HepG2 (cell line): ENCODE results near the gene CLDN16. TPM values are rescaled to one million over a fixed set of nuclear protein-coding genes. Genes with fewer than 3 reads are reported as not detected.

Source experiments
- AHDC1 ChIP-seq: sonication (generic); formaldehyde crosslinking; IDR thresholded peaks from 2 replicates; pipeline ENCODE4 v1.5.1; 2020; ENCODE audit warnings: mild to moderate bottlenecking, missing genetic modification reagents, borderline replicate concordance
- ATF2 ChIP-seq: sonication (generic); formaldehyde crosslinking; IDR thresholded peaks from 2 replicates; pipeline ENCODE4 v1.4.0; 2020; ENCODE audit warnings: missing genetic modification reagents
- CREB3 ChIP-seq: sonication (generic); formaldehyde crosslinking; IDR thresholded peaks from 2 replicates; pipeline ENCODE4 v1.5.0; 2020; ENCODE audit warnings: missing genetic modification reagents
- HDAC2 ChIP-seq: sonication (generic); formaldehyde crosslinking; IDR thresholded peaks from 2 replicates; pipeline ENCODE4 v1.4.0; 2020; ENCODE audit warnings: missing genetic modification reagents
- NR2F2 ChIP-seq: IDR thresholded peaks from 2 replicates; pipeline ENCODE4 v1.6.1; 2012; ENCODE audit warnings: low read depth, inconsistent platforms, borderline replicate concordance
- PRPF4 ChIP-seq: fragments of 200-400 bp; formaldehyde crosslinking; IDR thresholded peaks from 2 replicates; pipeline ENCODE4 v1.6.1; 2016; ENCODE audit warnings: low read length, low read depth; ENCODE audit not compliant: poor library complexity, severe bottlenecking
- RERE ChIP-seq: IDR thresholded peaks from 2 replicates; pipeline ENCODE4 v1.6.1; 2016; ENCODE audit warnings: low read depth, missing genetic modification reagents, missing compliant biosample characterization
- RFXAP ChIP-seq: sonication (generic); formaldehyde crosslinking; IDR thresholded peaks from 2 replicates; pipeline ENCODE4 v1.4.0; 2020; ENCODE audit warnings: missing genetic modification reagents, borderline replicate concordance
- TBX2 ChIP-seq: sonication (generic); formaldehyde crosslinking; IDR thresholded peaks from 2 replicates; pipeline ENCODE4 v1.5.0; 2020; ENCODE audit warnings: missing genetic modification reagents, mild to moderate bottlenecking, borderline replicate concordance
- ZBTB8A ChIP-seq: sonication (generic); formaldehyde crosslinking; IDR thresholded peaks from 2 replicates; pipeline ENCODE4 v1.4.0; 2020; ENCODE audit warnings: mild to moderate bottlenecking, low read depth, missing genetic modification reagents, borderline replicate concordance
- ZFP36L1 ChIP-seq: sonication (generic); formaldehyde crosslinking; IDR thresholded peaks from 2 replicates; pipeline ENCODE4 v1.8.0; 2022; ENCODE audit warnings: mild to moderate bottlenecking, missing genetic modification reagents, moderate library complexity
- ZNF619 ChIP-seq: sonication (generic); formaldehyde crosslinking; IDR thresholded peaks from 2 replicates; pipeline ENCODE4 v1.4.0; 2020; ENCODE audit warnings: mild to moderate bottlenecking, missing genetic modification reagents
- ZSCAN9 ChIP-seq: IDR thresholded peaks from 2 replicates; pipeline ENCODE4 v1.6.1; 2016; ENCODE audit warnings: borderline replicate concordance
- polyA plus RNA-seq, 8 experiments: library from polyadenylated mRNA; depleted of rRNA in 3 of 8; stranded (reverse) in 7 of 8; unstranded in 1 of 8; fragments of >200 nt; fragmentation: Illumina TruSeq in 4 of 8; extraction: Trizol in 4 of 8; gene quantifications; 2 replicates each; pipeline versions ENCODE4 v1.2.1 to v1.2.3, GENCODE V29; 2011 to 2016; ENCODE audit warnings: low read depth in 4 of 8, missing spikeins in 1 of 8, mixed read lengths in 1 of 8; ENCODE audit not compliant: insufficient read depth in 1 of 8
- total RNA-seq, 5 experiments: library from RNA; depleted of rRNA; stranded (reverse); fragments of >200 nt; fragmentation: Illumina TruSeq; extraction: Trizol; gene quantifications; 2 replicates each; pipeline ENCODE4 v1.2.3, GENCODE V29; 2016; ENCODE audit warnings: low read depth in 1 of 5

The CLDN16 gene
- total and polyA plus RNA-seq, 2 of the 13 experiments (the other 11 are each of a cell fraction or from before 2014, with no cell fraction given): 0.13 to 0.24 TPM

GRCh38 chr3:190345027-190345821 is 42.7 kb upstream of the CLDN16 start (continued):
- TF ChIP-seq RERE (CRISPR knock-in tag) (peak; percentile 66; the same call in 1 of the 2 replicates), RFXAP (0 out of 2 replicates have a peak, but pooled peaks have one; percentile 52), TBX2 (peak; percentile 69), ZFP36L1 (CRISPR knock-in tag) (no peak), PRPF4 (no peak), ATF2 (CRISPR knock-in tag) (peak; percentile 75; the same call in 1 of the 2 replicates), CREB3 (CRISPR knock-in tag) (0 out of 2 replicates have a peak, but pooled peaks have one; percentile 79), ZSCAN9 (CRISPR knock-in tag) (peak; percentile 32; the same call in 1 of the 2 replicates), ZNF619 (CRISPR knock-in tag) (no peak), AHDC1 (CRISPR knock-in tag) (0 out of 2 replicates have a peak, but pooled peaks have one; percentile 43), HDAC2 (CRISPR knock-in tag) (peak; percentile 90), NR2F2 (0 out of 2 replicates have a peak, but pooled peaks have one; percentile 25), ZBTB8A (no peak)
